Sigmoid colon (tissue), 7 donors: ENCODE results near the gene HLA-B. TPM values are rescaled to one million over a fixed set of nuclear protein-coding genes. Genes with fewer than 3 reads are reported as not detected.
"Not testable (repeated sequence)": the region's sequence is repeated elsewhere in the genome, so short reads cannot be mapped to it uniquely, and the experiment has no call there.

Experiments used
- DNase-seq: peaks from one replicate; pipeline ENCODE4 v3.0.0-alpha.2; 2019
- H3K27ac ChIP-seq, 4 donors: fragments of 200-600 bp; sonication (generic); one replicate each; pipeline ENCODE4 v1.5.1; 2016 to 2019; ENCODE audit warnings: mild to moderate bottlenecking in 1 of 4
- H3K27me3 ChIP-seq, 3 donors: fragments of 200-600 bp; sonication (generic); one replicate each; pipeline ENCODE4 v1.5.1; 2019; ENCODE audit warnings: mild to moderate bottlenecking in 1 of 3
- H3K36me3 ChIP-seq, 4 donors: fragments of 200-600 bp; sonication (generic); one replicate each; pipeline ENCODE4 v1.5.1; 2016 to 2019
- H3K4me1 ChIP-seq, 4 donors: fragments of 200-600 bp; sonication (generic); one replicate each; pipeline ENCODE4 v1.5.1; 2017 to 2019
- H3K4me3 ChIP-seq, 4 donors: fragments of 200-600 bp; sonication (generic); one replicate each; pipeline ENCODE4 v1.5.1; 2017 to 2019; ENCODE audit warnings: mild to moderate bottlenecking in 2 of 4, moderate library complexity in 1 of 4
- H3K9me3 ChIP-seq, 4 donors: fragments of 200-600 bp in 3 of 4; sonication (generic) in 3 of 4; one replicate each; pipeline versions ENCODE4 v1.5.1 to v1.6.1; 2013 to 2019
- CTCF ChIP-seq, 4 experiments: fragments of 450-650 bp in 3 of 4; fragments of 200-600 bp in 1 of 4; IDR thresholded peaks; one replicate each; pipeline ENCODE4 v1.5.1; 2016 to 2019; ENCODE audit warnings: antibody characterized with exemption in 4 of 4, mild to moderate bottlenecking in 3 of 4, moderate library complexity in 2 of 4
- EP300 ChIP-seq, 4 donors: sonication (generic); formaldehyde crosslinking; IDR thresholded peaks; one replicate each; pipeline ENCODE4 v1.6.1; 2017; ENCODE audit warnings: antibody characterized with exemption in 4 of 4
- POLR2A ChIP-seq, 2 donors: fragments of 450-650 bp; IDR thresholded peaks; one replicate each; pipeline ENCODE4 v1.6.1; 2016; ENCODE audit warnings: antibody characterized with exemption in 2 of 2, mild to moderate bottlenecking in 2 of 2, moderate library complexity in 2 of 2
- POLR2AphosphoS5 ChIP-seq, 4 donors: sonication (generic); formaldehyde crosslinking; IDR thresholded peaks; one replicate each; pipeline ENCODE4 v1.6.1; 2017; ENCODE audit warnings: antibody characterized with exemption in 4 of 4
- WGBS, 2 donors: extraction: QIAGEN DNeasy Blood & Tissue Kit; methylation state at CpG; one replicate each; pipeline ENCODE4 v1.1.7; 2013; 5-methylcytosine and 5-hydroxymethylcytosine counted together
- intact Hi-C: fragments of 100-400 bp; cut with DNase I; formaldehyde crosslinking; loops from one replicate; pipeline ENCODE4 v1.15.1; 2023
- polyA plus RNA-seq, 3 donors: library from polyadenylated mRNA; stranded (reverse); fragments of 200-250 nt; gene quantifications; one replicate each; pipeline ENCODE4 v1.2.3, GENCODE V29; 2013
- total RNA-seq, 4 donors: library from RNA; depleted of rRNA; stranded (reverse); fragments of >200 nt; gene quantifications; one replicate each; pipeline ENCODE4 v1.1.0, GENCODE V29; 2016
- donor health status: healthy with polysubstance abuse.
- donor health status: Bipolar disorder and iron deficiency.
- donor health status: healthy.

Gene HLA-B
- total and polyA plus RNA-seq, 7 donors, result 279 to 3,047 (median 377) TPM

DNA sequence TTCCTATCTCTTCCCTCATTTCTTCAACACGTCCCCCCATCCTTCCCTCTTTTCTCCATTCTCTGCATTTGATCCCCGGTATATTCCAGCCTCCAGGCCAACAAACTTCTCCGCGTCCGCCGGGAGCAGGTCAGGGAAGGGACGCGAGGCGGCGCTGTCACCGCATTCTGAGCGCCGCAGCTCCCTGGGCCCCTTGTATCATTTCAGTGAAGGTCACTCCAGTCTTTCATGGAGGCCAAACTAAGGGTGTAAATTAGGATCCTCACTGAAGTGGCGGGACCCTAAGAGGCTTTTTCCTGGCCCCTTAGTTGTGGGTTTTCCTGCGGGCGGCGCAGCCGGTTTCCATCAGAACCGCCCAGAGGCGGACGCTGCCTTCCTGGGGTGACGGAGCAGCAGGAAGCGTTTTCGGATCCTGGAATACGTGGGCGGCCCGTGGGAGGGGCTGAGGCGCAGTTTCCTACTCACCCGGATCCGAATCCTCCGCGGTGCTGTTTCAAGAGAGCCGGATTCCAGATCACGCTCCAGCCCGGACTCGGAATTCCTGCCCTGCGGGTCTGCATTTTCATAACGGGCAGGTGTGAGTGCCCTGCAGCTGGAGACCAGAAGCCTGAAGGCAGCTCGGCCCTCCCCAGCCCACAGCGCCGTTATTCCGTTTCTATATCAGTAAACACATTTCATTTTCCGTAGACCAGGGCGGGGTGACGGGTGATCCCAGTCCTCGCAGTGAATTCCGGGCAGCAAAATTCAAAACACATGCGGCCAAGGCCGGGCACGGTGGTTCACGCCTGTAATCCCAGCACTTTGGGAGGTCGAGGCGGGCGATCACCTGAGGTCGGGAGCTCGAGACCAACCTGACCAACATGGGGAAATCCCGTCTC is 42.8 kb upstream of the HLA-B start:
- no peaks in the 10 kb centered on the region for H3K9me3 ChIP-seq
- no peaks in the 10 kb centered on the region for H3K36me3 ChIP-seq
- 0% methylated on average over 57 of the region's 57 CpGs for WGBS, 2 donors
- peak overlapping the region; percentile 67 to 84 (median 74) for H3K4me3 ChIP-seq
- intact Hi-C loops, result loop anchor here (5.0 kb wide), 1 partner anchor 147 kb away; the partner anchor contains the start of genes ATP6V1G2 and NFKBIL1
- peak overlapping the region; percentile 97 to 100 (median 98) for H3K27ac ChIP-seq
- no peaks in the 10 kb centered on the region for H3K27me3 ChIP-seq
- peaks cover 0 to 58% (median 44%) of the 10 kb centered on the region in 4 donors for H3K4me1 ChIP-seq
- TF ChIP-seq EP300 (IDR thresholded peaks at IDR 0.05) (no peak), POLR2AphosphoS5 (IDR thresholded peaks at IDR 0.05) (peak; percentile 62 to 83 (median 76)), POLR2A (IDR thresholded peaks at IDR 0.05) (peak; percentile 57 to 58), CTCF (IDR thresholded peaks at IDR 0.05) (peak; percentile 78 to 97 (median 93))
- peak; percentile 97 for DNase-seq

DNA sequence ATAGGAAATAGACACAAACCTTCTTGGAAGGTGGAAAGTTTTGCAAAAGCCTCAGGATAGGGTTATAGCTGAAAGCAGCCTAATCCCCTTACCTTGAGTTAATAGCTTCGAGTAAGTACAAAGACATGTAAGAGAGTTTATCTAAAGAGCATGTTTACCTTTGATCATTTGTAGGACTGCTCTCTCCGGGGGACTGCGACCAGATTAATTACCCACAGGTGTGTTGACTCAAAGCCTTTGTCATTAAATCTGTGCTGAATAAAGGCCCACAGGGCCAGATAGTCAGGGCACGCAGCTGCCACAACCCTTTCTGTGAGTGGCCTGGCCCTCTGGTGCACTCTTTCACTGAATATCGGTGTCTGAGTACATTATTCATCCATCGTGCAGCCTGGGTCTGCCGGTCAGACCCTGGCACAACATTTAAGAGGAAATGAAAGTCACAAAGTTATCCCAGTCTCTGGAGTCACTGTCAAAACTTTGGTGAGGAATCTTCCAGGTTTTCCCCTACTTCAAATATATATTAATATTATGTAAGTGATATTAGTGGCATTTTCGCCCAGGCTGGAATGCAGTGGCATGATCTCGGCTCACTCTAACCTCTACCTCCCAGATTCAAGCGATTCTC is 41.0 kb upstream of the HLA-B start:
- intact Hi-C loops, result loop anchor here (1.0 kb wide), 1 partner anchor 43 kb away; no protein-coding TSS in a partner anchor
- no peak overlapping the region for H3K27ac ChIP-seq
- no peak overlapping the region for H3K4me3 ChIP-seq
- no peak for DNase-seq
- no peaks in the 10 kb centered on the region for H3K9me3 ChIP-seq
- peaks cover 0 to 44% (median 33%) of the 10 kb centered on the region in 4 donors for H3K4me1 ChIP-seq
- no peaks in the 10 kb centered on the region for H3K27me3 ChIP-seq
- WGBS, 2 donors, result 73 to 85% methylated on average over 10 of the region's 10 CpGs
- H3K36me3 ChIP-seq, result peaks cover 0 to 3% (median 0%) of the 10 kb centered on the region in 4 donors
- TF ChIP-seq EP300 (IDR thresholded peaks at IDR 0.05), result no peak

GRCh38 chr6:31397153-31397499 is 40.1 kb upstream of the HLA-B start:
- H3K4me1 ChIP-seq, result peaks cover 0 to 35% (median 25%) of the 10 kb centered on the region in 4 donors
- DNase-seq, H3K4me3 ChIP-seq, H3K27me3 ChIP-seq, H3K36me3 ChIP-seq, H3K9me3 ChIP-seq, H3K27ac ChIP-seq: not testable (repeated sequence)
- intact Hi-C loops, result loop anchor here (1.0 kb wide), 1 partner anchor 44 kb away; no protein-coding TSS in a partner anchor
- WGBS, 2 donors, result 6 to 29% methylated on average over 8 of the region's 8 CpGs

DNA sequence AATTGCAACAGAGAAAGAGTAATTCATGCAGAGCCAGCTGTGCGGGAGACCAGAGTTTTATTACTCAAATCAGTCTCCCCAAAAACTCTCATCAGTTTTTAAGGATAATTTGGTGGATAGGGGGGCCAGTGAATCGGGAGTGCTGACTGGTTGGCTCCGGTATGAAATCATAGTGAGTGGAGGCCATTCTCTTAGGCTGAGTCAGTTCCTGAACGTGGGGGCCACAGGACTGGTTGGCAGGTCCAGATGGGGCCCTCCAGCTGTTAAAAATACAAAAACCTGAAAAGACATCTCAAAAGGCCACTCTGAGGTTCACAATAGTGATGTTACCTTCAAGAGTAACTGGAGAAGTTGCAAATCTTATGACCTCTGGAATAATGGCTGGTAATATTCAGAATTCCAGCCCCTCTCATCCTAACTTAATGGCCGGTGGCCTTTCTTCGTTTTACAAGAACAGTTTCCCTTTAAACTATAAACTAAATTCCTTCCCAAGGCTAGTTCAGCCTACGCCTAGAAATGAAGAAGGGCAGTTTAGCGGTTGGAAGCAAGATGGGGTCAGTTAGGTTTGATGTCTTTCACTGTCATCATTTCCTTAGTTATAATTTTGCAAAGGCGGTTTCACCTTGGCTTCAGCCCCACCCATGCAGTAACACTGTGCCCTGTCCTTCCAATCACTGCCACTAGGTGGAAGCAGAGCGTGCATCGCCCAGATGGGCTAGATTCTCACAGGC is 39.6 kb upstream of the HLA-B start:
- TF ChIP-seq POLR2A (IDR thresholded peaks at IDR 0.05), result no peak
- peak; percentile 37 to 87 (median 78) for TF ChIP-seq CTCF (IDR thresholded peaks at IDR 0.05)
- TF ChIP-seq EP300 (IDR thresholded peaks at IDR 0.05), result no peak
- no peak for TF ChIP-seq POLR2AphosphoS5 (IDR thresholded peaks at IDR 0.05)
- intact Hi-C loops, result loop anchor here (1.0 kb wide), 1 partner anchor 45 kb away; no protein-coding TSS in a partner anchor
- no peak overlapping the region for H3K4me3 ChIP-seq
- H3K36me3 ChIP-seq, result peaks cover 0 to 3% (median 0%) of the 10 kb centered on the region in 4 donors
- 34 to 42% methylated on average over 11 of the region's 11 CpGs for WGBS, 2 donors
- peak; percentile 90 for DNase-seq
- no peaks in the 10 kb centered on the region for H3K9me3 ChIP-seq
- H3K4me1 ChIP-seq, result peaks cover 0 to 29% (median 20%) of the 10 kb centered on the region in 4 donors
- no peaks in the 10 kb centered on the region for H3K27me3 ChIP-seq
- H3K27ac ChIP-seq, result no peak overlapping the region

DNA sequence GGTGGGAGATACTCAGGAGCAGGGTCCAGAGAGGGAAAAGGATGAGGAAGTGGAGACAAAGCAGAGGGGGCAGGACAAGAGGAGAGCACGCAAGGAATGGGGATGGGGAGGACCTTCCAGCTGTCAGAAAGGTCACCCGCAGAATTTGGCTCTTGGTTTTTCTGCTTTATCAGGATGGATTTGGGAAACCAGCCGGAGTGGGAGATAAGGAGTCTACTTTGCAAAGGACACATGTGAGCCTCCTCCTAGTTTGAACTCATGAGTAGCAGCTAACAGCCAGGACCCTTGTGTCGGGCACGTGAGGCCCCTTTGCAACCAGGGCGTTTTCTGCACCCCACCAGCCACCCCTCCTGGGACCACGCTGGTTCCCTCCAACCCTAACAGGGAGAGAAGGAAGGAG is 38.9 kb upstream of the HLA-B start:
- Histone ChIP-seq H3K27ac (no peak overlapping the region), H3K4me3 (no peak overlapping the region), H3K4me1 (peaks cover 0 to 22% (median 15%) of the 10 kb centered on the region in 4 donors), H3K36me3 (peaks cover 0 to 3% (median 0%) of the 10 kb centered on the region in 4 donors), H3K9me3 (no peaks in the 10 kb centered on the region), H3K27me3 (no peaks in the 10 kb centered on the region)
- 88 to 90% methylated on average over 7 of the region's 7 CpGs for WGBS, 2 donors
- intact Hi-C loops, result no loop called here
- DNase-seq, result no peak
- TF ChIP-seq POLR2A (IDR thresholded peaks at IDR 0.05) (no peak), EP300 (IDR thresholded peaks at IDR 0.05) (no peak), CTCF (IDR thresholded peaks at IDR 0.05) (no peak), POLR2AphosphoS5 (IDR thresholded peaks at IDR 0.05) (no peak)
